ENCODE results near the gene PITPNC1. TPM values are rescaled to one million over a fixed set of nuclear protein-coding genes. Genes with fewer than 3 reads are reported as not detected.

Gene PITPNC1
- total and polyA plus RNA-seq, 12 donors = 6.6 to 28.0 (median 11.5) TPM

- intact Hi-C loops (cut with DNase I) = no loop called here
- Histone ChIP-seq H3K4me1 (peaks cover 0 to 90% (median 63%) of the 10 kb centered on the region in 9 donors), H3K9me3 (no peaks in the 10 kb centered on the region), H3K27ac (peak overlapping the region; percentile 34 to 87 (median 60)), H3K27me3 (no peaks in the 10 kb centered on the region), H3K4me3 (peak overlapping the region in 4 of 10 donors; percentile 9 to 34 (median 24)), H3K36me3 (no peaks in the 10 kb centered on the region)
- WGBS, 2 donors = 49 to 56% methylated on average over 19 of the region's 19 CpGs
- DNase-seq = peak in 1 of 2 donors; percentile 21
- ATAC-seq = peak; percentile 32 to 82 (median 50)
- no peak for TF ChIP-seq CTCF (IDR thresholded peaks at IDR 0.05)
Observed at GRCh38 chr17:67441052-67441895, 64.2 kb downstream of the PITPNC1 start.

GRCh38 chr17:67441896-67442219 is 64.8 kb downstream of the PITPNC1 start:
- Histone ChIP-seq H3K36me3 (no peaks in the 10 kb centered on the region), H3K4me3 (peak overlapping the region in 3 of 10 donors; percentile 9 to 29 (median 18)), H3K4me1 (peaks cover 0 to 84% (median 57%) of the 10 kb centered on the region in 9 donors), H3K27me3 (no peaks in the 10 kb centered on the region), H3K27ac (peak overlapping the region in 9 of 10 donors; percentile 41 to 87 (median 62)), H3K9me3 (no peaks in the 10 kb centered on the region)
- WGBS, 2 donors = 69 to 76% methylated on average over 1 of the region's 1 CpG
- ATAC-seq = no peak
- DNase-seq = no peak
- TF ChIP-seq CTCF (IDR thresholded peaks at IDR 0.05) = no peak
- intact Hi-C loops (cut with DNase I) = no loop called here

GRCh38 chr17:67442787-67443624 is 65.9 kb downstream of the PITPNC1 start:
- Histone ChIP-seq H3K9me3 (no peaks in the 10 kb centered on the region), H3K4me3 (peak overlapping the region in 1 of 10 donors; percentile 8), H3K36me3 (no peaks in the 10 kb centered on the region), H3K27me3 (no peaks in the 10 kb centered on the region), H3K27ac (peak overlapping the region in 9 of 10 donors; percentile 32 to 87 (median 70)), H3K4me1 (peaks cover 0 to 74% (median 52%) of the 10 kb centered on the region in 9 donors)
- intact Hi-C loops (cut with DNase I) = no loop called here
- no peak for DNase-seq
- TF ChIP-seq CTCF (IDR thresholded peaks at IDR 0.05) = no peak
- 50 to 56% methylated on average over 13 of the region's 13 CpGs for WGBS, 2 donors
- ATAC-seq = peak in 4 of 8 donors; percentile 9 to 35 (median 18)

- no peaks in the 10 kb centered on the region for H3K27me3 ChIP-seq
- peak in 7 of 8 donors; percentile 57 to 88 (median 76) for ATAC-seq
- whole genome bisulfite sequencing, 2 donors = 39% methylated on average over 6 of the region's 6 CpGs
- no peak overlapping the region for H3K4me3 ChIP-seq
- no peaks in the 10 kb centered on the region for H3K36me3 ChIP-seq
- H3K4me1 ChIP-seq = peaks cover 0 to 68% (median 58%) of the 10 kb centered on the region in 9 donors
- H3K9me3 ChIP-seq = no peaks in the 10 kb centered on the region
- peak in 1 of 2 donors; percentile 45 for DNase-seq
- no peak for TF ChIP-seq CTCF (IDR thresholded peaks at IDR 0.05)
- peak overlapping the region in 9 of 10 donors; percentile 32 to 87 (median 70) for H3K27ac ChIP-seq
- intact Hi-C loops (cut with DNase I) = no loop called here
Observed at GRCh38 chr17:67443931-67444595, 67.0 kb downstream of the PITPNC1 start.
